GM18511 (cell line): Measurements from ENCODE around the gene VAV2.

Experiments used
- ATAC-seq: cut with Tn5 transposase; IDR thresholded peaks from one replicate; pipeline ENCODE4 v1.9.1; 2021; ENCODE audit warnings: mild to moderate bottlenecking, moderate library complexity; ENCODE audit not compliant: unreplicated experiment

Gene VAV2

GRCh38 chr9:133805876-133806622 is 186.1 kb downstream of the VAV2 start:
- no peak for ATAC-seq

GRCh38 chr9:133804199-133804598 is 187.9 kb downstream of the VAV2 start:
- ATAC-seq, result no peak

GRCh38 chr9:133803745-133804144 is 188.4 kb downstream of the VAV2 start:
- ATAC-seq, result no peak

GRCh38 chr9:133803028-133803585 is 189.0 kb downstream of the VAV2 start:
- ATAC-seq, result no peak

GRCh38 chr9:133801739-133802138 is 190.4 kb downstream of the VAV2 start:
- ATAC-seq, result no peak

GRCh38 chr9:133800266-133800665 is 191.9 kb downstream of the VAV2 start:
- no peak for ATAC-seq

GRCh38 chr9:133799716-133800115 is 192.4 kb downstream of the VAV2 start:
- ATAC-seq, result no peak

- ATAC-seq, result no peak
Measured at GRCh38 chr9:133799106-133799505, 193.0 kb downstream of the VAV2 start.

GRCh38 chr9:133798160-133798559 is 194.0 kb downstream of the VAV2 start:
- ATAC-seq, result no peak

- ATAC-seq, result no peak
Measured at GRCh38 chr9:133797406-133798105, 194.6 kb downstream of the VAV2 start.

- ATAC-seq, result no peak
Measured at GRCh38 chr9:133796562-133796961, 195.6 kb downstream of the VAV2 start.

GRCh38 chr9:133795049-133795448 is 197.1 kb downstream of the VAV2 start:
- ATAC-seq, result no peak

GRCh38 chr9:133794016-133794760 is 197.9 kb downstream of the VAV2 start:
- no peak for ATAC-seq

GRCh38 chr9:133793471-133793870 is 198.7 kb downstream of the VAV2 start:
- ATAC-seq, result no peak

- ATAC-seq, result no peak
Measured at GRCh38 chr9:133792721-133793470, 199.2 kb downstream of the VAV2 start.

GRCh38 chr9:133791735-133792649 is 200.1 kb downstream of the VAV2 start:
- no peak for ATAC-seq

GRCh38 chr9:133791069-133791468 is 201.1 kb downstream of the VAV2 start:
- no peak for ATAC-seq

- ATAC-seq, result no peak
Measured at GRCh38 chr9:133789778-133790177, 202.3 kb downstream of the VAV2 start.

- no peak for ATAC-seq
Measured at GRCh38 chr9:133788819-133789717, 203.1 kb downstream of the VAV2 start.
